ENCODE results near the gene STK25.

The STK25 gene

GRCh38 chr2:241539616-241540374 is 31.4 kb upstream of the STK25 start:
- TF ChIP-seq, protein P1, sequence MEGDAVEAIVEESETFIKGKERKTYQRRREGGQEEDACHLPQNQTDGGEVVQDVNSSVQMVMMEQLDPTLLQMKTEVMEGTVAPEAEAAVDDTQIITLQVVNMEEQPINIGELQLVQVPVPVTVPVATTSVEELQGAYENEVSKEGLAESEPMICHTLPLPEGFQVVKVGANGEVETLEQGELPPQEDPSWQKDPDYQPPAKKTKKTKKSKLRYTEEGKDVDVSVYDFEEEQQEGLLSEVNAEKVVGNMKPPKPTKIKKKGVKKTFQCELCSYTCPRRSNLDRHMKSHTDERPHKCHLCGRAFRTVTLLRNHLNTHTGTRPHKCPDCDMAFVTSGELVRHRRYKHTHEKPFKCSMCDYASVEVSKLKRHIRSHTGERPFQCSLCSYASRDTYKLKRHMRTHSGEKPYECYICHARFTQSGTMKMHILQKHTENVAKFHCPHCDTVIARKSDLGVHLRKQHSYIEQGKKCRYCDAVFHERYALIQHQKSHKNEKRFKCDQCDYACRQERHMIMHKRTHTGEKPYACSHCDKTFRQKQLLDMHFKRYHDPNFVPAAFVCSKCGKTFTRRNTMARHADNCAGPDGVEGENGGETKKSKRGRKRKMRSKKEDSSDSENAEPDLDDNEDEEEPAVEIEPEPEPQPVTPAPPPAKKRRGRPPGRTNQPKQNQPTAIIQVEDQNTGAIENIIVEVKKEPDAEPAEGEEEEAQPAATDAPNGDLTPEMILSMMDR (IDR thresholded peaks at IDR 0.05; ENCODE audit: low read depth, low read length), result no peak

DNA sequence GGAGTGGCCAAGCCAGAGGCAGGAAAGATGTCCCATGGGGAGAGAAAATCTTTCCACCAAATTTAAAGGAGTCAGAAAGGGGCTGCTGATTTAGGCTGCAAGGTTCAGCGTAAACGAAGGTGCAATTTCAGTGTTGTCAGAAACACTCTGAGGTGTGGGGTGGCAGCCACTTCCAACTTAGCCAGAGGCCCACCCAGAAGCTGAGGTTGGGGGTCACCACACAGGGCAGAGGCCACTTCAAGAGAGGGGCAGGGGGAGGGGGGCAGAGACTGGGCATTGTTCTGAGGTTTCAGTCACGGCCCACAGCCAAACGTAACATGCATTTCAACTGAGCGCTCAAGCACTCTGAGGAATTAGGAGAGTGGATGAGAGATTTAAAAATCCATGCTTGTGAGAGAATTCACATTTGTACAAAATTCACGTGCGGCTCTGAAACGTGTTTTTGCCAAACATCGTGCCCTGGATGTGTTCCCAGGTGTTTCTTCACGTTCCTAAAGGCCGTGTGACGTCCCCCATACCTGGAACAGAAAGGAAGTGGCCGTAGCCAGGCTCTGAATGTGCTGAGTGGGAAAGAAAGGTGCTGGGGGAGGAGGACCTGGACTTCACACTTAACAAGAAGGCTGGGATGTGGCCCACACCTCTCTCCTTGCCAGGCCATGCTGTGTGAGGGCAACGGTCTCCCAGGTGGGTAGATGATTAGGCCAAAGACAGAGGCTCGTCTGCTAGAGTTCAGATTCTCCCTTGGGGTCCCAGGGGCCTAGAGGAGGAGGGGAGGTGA is 30.6 kb upstream of the STK25 start:
- DNase-seq (ENCODE audit: extremely low read depth, low read depth), result no peak
- TF ChIP-seq, protein P1 (IDR thresholded peaks at IDR 0.05; ENCODE audit: low read depth, low read length), result no peak

More at GRCh38 chr2:241539616-241540374, 31.4 kb upstream of the STK25 start:
- DNase-seq (ENCODE audit: extremely low read depth, low read depth), result no peak

DNA sequence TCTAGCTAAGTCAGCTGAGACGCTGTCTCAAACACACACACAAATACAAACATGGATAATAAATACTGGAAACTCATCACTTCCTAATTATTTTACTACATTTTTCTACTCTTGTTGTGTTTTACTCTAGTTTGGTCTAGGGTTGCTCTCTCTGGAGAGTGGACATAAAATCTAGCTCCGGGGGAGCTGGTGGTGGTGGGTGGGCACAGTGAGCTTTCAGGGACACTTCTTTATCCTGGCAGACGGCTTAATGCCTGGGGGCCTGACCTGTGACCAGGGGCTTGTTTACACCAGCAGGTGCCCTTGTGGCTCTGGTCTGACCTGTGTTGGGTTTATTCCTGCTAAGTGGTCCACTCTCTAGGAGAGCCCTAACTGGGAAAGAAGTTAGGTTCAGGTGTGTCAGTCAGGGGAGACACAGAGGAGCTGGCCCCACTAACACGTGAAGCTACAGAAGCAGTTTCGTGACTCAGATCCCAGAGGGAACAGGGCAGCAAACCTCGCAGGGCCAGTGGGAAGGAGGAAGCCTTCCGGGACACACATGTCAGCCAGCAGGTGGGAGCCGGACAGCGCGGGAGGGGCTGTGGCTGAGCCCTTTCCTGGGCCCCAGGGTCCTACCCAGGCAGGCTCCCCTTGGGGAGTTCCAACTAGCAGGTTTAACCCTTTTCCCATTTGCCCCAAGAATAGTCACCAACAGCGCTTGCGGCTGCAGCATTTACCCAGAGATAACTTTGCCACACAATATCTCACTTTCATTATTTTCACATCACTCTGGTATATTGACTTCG is 27.7 kb upstream of the STK25 start:
- no peak for DNase-seq (ENCODE audit: extremely low read depth, low read depth)
- TF ChIP-seq, protein P1 (IDR thresholded peaks at IDR 0.05; ENCODE audit: low read depth, low read length), result no peak

- DNase-seq (ENCODE audit: extremely low read depth, low read depth), result no peak
- TF ChIP-seq, protein P1 (IDR thresholded peaks at IDR 0.05; ENCODE audit: low read depth, low read length), result no peak
These were observed 26.5 kb upstream of the STK25 start for GRCh38 chr2:241534701-241535375.

- TF ChIP-seq, protein P1 (IDR thresholded peaks at IDR 0.05; ENCODE audit: low read depth, low read length), result no peak
- no peak for DNase-seq (ENCODE audit: extremely low read depth, low read depth)
These were observed 25.9 kb upstream of the STK25 start for GRCh38 chr2:241534293-241534692.

- no peak for DNase-seq (ENCODE audit: extremely low read depth, low read depth)
- TF ChIP-seq, protein P1 (IDR thresholded peaks at IDR 0.05; ENCODE audit: low read depth, low read length), result no peak
These were observed 24.6 kb upstream of the STK25 start for GRCh38 chr2:241532733-241533601.

All from AG09319 (cell line).